Measurements from ENCODE around the gene AP3D1. TPM values are rescaled to one million over a fixed set of nuclear protein-coding genes. Genes with fewer than 3 reads are reported as not detected.

The AP3D1 gene
- total and polyA plus RNA-seq, 4 donors: 21.7 to 79.8 (median 59.6) TPM

DNA sequence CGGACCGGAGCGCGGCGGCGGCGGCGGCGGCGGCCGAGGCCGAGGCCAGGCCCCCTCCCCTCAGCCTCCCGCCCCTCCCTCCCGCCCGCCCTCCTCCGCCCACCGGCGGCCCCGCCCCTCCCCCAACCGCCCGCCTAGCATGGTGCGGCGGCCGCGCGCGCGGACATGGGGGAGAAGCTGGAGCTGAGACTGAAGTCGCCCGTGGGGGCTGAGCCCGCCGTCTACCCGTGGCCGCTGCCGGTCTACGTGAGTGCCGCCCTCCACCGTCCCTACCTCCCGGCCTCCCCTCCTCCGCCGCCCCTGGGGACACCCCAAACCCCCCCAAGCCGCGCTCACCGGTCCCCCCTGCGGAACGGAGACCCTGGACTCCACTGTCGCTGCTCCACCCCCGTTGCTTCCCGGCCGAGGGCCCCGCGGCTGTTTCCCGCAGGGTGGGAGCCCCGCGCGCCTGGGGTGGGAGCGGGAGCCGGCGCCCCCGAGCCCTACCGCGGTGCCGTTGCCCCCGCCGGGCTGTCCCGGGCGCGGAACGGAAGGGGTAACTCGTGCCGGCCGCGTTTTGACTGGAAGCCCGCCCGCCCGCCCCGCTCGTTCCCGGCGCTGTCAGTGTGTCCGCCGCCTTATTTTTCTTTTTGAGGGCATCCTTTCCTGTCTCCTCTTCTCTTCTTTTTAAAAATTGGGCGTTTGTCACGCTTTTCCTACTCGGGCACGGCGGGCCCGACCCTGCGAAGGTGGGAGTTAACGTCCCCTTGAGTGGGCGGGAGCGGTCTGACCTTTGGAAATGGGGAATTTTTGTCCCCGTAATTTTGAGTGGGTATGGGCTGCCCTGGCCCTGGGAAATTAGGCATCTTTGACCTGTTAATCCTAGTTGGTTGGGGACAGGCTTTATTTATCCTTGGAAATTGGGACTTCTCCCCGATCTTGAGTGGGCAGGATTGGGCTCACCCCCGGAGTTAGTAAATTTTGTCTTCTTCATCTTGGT lies 12.9 kb upstream of the AP3D1 start:
- peak overlapping the region; percentile 89 to 99 for H3K27ac ChIP-seq (ENCODE audit: low read depth in 1 of 2, low read length in 2 of 2)
- H3K4me1 ChIP-seq (ENCODE audit: control insufficient read depth in 4 of 4, insufficient read depth in 4 of 4, low read length in 3 of 4): peaks cover 12 to 40% (median 21%) of the 10 kb centered on the region in 4 donors
- WGBS: under 1% methylated on average over 89 of the region's 95 CpGs
- no peaks in the 10 kb centered on the region for H3K36me3 ChIP-seq (ENCODE audit: control insufficient read depth in 4 of 4, insufficient read depth in 3 of 4, low read depth in 1 of 4, low read length in 3 of 4)
- peak overlapping the region; percentile 78 to 93 for H3K9ac ChIP-seq (ENCODE audit: low read depth in 1 of 2, low read length in 2 of 2)
- H3K9me3 ChIP-seq (ENCODE audit: control insufficient read depth in 4 of 4, low read length in 3 of 4): no peaks in the 10 kb centered on the region
- no peak for DNase-seq (ENCODE audit: low spot score)
- no peaks in the 10 kb centered on the region for H3K27me3 ChIP-seq (ENCODE audit: control insufficient read depth in 4 of 4, insufficient read depth in 4 of 4, low read length in 3 of 4)
- peak overlapping the region; percentile 76 to 97 (median 79) for H3K4me3 ChIP-seq (ENCODE audit: low read depth in 1 of 3, low read length in 3 of 3)
- TF ChIP-seq FOXA1 (IDR thresholded peaks at IDR 0.05) (no peak), CTCF (IDR thresholded peaks at IDR 0.05; ENCODE audit: low read depth, low read length, missing input control) (no peak), YY1 (IDR thresholded peaks at IDR 0.05) (no peak), JUND (IDR thresholded peaks at IDR 0.05) (no peak), HNF4G (IDR thresholded peaks at IDR 0.05) (no peak), SP1 (IDR thresholded peaks at IDR 0.05) (no peak), HNF4A (conservative IDR thresholded peaks at IDR 0.05) (no peak), RAD21 (IDR thresholded peaks at IDR 0.05) (no peak), ATF3 (IDR thresholded peaks at IDR 0.05) (no peak)
- TF ChIP-seq, protein P1, sequence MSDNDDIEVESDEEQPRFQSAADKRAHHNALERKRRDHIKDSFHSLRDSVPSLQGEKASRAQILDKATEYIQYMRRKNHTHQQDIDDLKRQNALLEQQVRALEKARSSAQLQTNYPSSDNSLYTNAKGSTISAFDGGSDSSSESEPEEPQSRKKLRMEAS (IDR thresholded peaks at IDR 0.05): no peak
- TF ChIP-seq, protein P2, sequence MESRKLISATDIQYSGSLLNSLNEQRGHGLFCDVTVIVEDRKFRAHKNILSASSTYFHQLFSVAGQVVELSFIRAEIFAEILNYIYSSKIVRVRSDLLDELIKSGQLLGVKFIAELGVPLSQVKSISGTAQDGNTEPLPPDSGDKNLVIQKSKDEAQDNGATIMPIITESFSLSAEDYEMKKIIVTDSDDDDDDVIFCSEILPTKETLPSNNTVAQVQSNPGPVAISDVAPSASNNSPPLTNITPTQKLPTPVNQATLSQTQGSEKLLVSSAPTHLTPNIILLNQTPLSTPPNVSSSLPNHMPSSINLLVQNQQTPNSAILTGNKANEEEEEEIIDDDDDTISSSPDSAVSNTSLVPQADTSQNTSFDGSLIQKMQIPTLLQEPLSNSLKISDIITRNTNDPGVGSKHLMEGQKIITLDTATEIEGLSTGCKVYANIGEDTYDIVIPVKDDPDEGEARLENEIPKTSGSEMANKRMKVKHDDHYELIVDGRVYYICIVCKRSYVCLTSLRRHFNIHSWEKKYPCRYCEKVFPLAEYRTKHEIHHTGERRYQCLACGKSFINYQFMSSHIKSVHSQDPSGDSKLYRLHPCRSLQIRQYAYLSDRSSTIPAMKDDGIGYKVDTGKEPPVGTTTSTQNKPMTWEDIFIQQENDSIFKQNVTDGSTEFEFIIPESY (IDR thresholded peaks at IDR 0.05): no peak

GRCh38 chr19:2160379-2160778 lies 9.0 kb upstream of the AP3D1 start:
- Histone ChIP-seq H3K36me3 (ENCODE audit: control insufficient read depth in 4 of 4, insufficient read depth in 3 of 4, low read depth in 1 of 4, low read length in 3 of 4) (no peaks in the 10 kb centered on the region), H3K27me3 (ENCODE audit: control insufficient read depth in 4 of 4, insufficient read depth in 4 of 4, low read length in 3 of 4) (no peaks in the 10 kb centered on the region), H3K27ac (ENCODE audit: low read depth in 1 of 2, low read length in 2 of 2) (no peak overlapping the region), H3K9ac (ENCODE audit: low read depth in 1 of 2, low read length in 2 of 2) (no peak overlapping the region), H3K4me3 (ENCODE audit: low read depth in 1 of 3, low read length in 3 of 3) (no peak overlapping the region), H3K4me1 (ENCODE audit: control insufficient read depth in 4 of 4, insufficient read depth in 4 of 4, low read length in 3 of 4) (peaks cover 0 to 10% (median 1%) of the 10 kb centered on the region in 4 donors), H3K9me3 (ENCODE audit: control insufficient read depth in 4 of 4, low read length in 3 of 4) (no peaks in the 10 kb centered on the region)
- DNase-seq (ENCODE audit: low spot score): no peak
- 86% methylated on average over 10 of the region's 10 CpGs for WGBS
- TF ChIP-seq, protein P2 (IDR thresholded peaks at IDR 0.05): no peak
